ENCODE measurements around the gene CREBL2. TPM values are rescaled to one million over a fixed set of nuclear protein-coding genes. Genes with fewer than 3 reads are reported as not detected.

CREBL2 gene
- total and polyA plus RNA-seq, 2 of the 13 experiments (the other 11 are each of a cell fraction or from before 2014, with no cell fraction given): 6.9 to 8.4 TPM

DNA sequence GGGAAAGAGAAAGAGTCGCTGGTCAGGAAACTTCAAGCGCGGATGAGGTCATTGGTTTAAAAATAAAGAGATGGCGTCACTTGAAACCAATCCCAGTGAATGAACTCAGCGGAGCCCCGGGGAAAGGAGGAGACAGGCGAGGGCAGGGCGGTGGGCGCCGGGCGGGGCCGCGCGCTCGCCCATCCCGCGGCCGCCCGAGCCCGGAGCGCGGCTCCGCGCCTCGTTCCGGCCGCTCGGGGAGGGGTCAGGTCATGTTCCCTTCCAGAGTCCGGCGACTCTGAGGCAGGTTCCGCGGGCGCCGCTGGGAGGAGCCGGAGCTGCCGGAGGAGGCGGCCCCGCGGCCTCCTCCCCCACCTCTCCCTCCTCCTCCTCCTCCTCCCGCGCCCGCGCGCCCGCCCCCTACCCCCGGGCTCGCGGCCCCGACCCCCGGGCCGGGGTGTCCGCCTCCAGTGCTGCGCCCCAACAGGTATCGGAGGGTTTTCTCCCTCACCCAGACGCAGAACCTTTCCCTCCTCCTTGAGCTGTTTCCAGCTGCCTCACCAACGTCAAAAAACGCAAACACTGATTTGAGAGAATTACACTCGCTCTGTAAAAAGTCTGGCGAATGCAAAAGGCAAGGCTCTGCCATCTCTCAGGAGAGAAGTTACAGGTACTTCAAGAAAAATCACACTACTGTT lies 49.0 kb upstream of the CREBL2 start, which contains the start of gene DUSP16 (continued):
- TF ChIP-seq RARG (CRISPR knock-in tag; IDR thresholded peaks at IDR 0.05; ENCODE audit: low read depth) (no peak), JUNB (CRISPR knock-in tag; IDR thresholded peaks at IDR 0.05; ENCODE audit: borderline replicate concordance) (no peak), SMYD3 (CRISPR knock-in tag; IDR thresholded peaks at IDR 0.05) (no peak), ERF (CRISPR knock-in tag; IDR thresholded peaks at IDR 0.05) (no peak), ZNF547 (CRISPR knock-in tag; IDR thresholded peaks at IDR 0.05) (no peak), ZNF234 (CRISPR knock-in tag; conservative IDR thresholded peaks at IDR 0.05) (no peak), ZNF550 (CRISPR knock-in tag; IDR thresholded peaks at IDR 0.05; ENCODE audit: borderline replicate concordance) (no peak), CBX2 (IDR thresholded peaks at IDR 0.05; ENCODE audit: low read depth, low read length) (no peak), CBX2 (CRISPR knock-in tag; IDR thresholded peaks at IDR 0.05; ENCODE audit: low read depth) (no peak), TRIM24 (CRISPR knock-in tag; IDR thresholded peaks at IDR 0.05) (no peak), NFATC3 (CRISPR knock-in tag; IDR thresholded peaks at IDR 0.05) (no peak), KLF12 (CRISPR knock-in tag; IDR thresholded peaks at IDR 0.05; ENCODE audit: borderline replicate concordance) (no peak), GATAD1 (CRISPR knock-in tag; IDR thresholded peaks at IDR 0.05) (no peak), TBP (CRISPR knock-in tag; IDR thresholded peaks at IDR 0.05) (no peak), ZNF749 (CRISPR knock-in tag; IDR thresholded peaks at IDR 0.05; ENCODE audit: borderline replicate concordance) (no peak), WIZ (CRISPR knock-in tag; IDR thresholded peaks at IDR 0.05) (no peak), KDM6A (CRISPR knock-in tag; IDR thresholded peaks at IDR 0.05; ENCODE audit: low read depth) (no peak), MZF1 (CRISPR knock-in tag; IDR thresholded peaks at IDR 0.05; ENCODE audit: borderline replicate concordance) (no peak)
- TF ChIP-seq, protein P1, sequence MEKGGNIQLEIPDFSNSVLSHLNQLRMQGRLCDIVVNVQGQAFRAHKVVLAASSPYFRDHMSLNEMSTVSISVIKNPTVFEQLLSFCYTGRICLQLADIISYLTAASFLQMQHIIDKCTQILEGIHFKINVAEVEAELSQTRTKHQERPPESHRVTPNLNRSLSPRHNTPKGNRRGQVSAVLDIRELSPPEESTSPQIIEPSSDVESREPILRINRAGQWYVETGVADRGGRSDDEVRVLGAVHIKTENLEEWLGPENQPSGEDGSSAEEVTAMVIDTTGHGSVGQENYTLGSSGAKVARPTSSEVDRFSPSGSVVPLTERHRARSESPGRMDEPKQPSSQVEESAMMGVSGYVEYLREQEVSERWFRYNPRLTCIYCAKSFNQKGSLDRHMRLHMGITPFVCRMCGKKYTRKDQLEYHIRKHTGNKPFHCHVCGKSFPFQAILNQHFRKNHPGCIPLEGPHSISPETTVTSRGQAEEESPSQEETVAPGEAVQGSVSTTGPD (CRISPR knock-in tag; IDR thresholded peaks at IDR 0.05): no peak
- TF ChIP-seq, protein P2, sequence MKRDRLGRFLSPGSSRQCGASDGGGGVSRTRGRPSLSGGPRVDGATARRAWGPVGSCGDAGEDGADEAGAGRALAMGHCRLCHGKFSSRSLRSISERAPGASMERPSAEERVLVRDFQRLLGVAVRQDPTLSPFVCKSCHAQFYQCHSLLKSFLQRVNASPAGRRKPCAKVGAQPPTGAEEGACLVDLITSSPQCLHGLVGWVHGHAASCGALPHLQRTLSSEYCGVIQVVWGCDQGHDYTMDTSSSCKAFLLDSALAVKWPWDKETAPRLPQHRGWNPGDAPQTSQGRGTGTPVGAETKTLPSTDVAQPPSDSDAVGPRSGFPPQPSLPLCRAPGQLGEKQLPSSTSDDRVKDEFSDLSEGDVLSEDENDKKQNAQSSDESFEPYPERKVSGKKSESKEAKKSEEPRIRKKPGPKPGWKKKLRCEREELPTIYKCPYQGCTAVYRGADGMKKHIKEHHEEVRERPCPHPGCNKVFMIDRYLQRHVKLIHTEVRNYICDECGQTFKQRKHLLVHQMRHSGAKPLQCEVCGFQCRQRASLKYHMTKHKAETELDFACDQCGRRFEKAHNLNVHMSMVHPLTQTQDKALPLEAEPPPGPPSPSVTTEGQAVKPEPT (CRISPR knock-in tag; IDR thresholded peaks at IDR 0.05; ENCODE audit: low read depth): no peak
- TF ChIP-seq, protein P3, sequence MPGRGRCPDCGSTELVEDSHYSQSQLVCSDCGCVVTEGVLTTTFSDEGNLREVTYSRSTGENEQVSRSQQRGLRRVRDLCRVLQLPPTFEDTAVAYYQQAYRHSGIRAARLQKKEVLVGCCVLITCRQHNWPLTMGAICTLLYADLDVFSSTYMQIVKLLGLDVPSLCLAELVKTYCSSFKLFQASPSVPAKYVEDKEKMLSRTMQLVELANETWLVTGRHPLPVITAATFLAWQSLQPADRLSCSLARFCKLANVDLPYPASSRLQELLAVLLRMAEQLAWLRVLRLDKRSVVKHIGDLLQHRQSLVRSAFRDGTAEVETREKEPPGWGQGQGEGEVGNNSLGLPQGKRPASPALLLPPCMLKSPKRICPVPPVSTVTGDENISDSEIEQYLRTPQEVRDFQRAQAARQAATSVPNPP (CRISPR knock-in tag; IDR thresholded peaks at IDR 0.05): no peak
- TF ChIP-seq, protein P4, sequence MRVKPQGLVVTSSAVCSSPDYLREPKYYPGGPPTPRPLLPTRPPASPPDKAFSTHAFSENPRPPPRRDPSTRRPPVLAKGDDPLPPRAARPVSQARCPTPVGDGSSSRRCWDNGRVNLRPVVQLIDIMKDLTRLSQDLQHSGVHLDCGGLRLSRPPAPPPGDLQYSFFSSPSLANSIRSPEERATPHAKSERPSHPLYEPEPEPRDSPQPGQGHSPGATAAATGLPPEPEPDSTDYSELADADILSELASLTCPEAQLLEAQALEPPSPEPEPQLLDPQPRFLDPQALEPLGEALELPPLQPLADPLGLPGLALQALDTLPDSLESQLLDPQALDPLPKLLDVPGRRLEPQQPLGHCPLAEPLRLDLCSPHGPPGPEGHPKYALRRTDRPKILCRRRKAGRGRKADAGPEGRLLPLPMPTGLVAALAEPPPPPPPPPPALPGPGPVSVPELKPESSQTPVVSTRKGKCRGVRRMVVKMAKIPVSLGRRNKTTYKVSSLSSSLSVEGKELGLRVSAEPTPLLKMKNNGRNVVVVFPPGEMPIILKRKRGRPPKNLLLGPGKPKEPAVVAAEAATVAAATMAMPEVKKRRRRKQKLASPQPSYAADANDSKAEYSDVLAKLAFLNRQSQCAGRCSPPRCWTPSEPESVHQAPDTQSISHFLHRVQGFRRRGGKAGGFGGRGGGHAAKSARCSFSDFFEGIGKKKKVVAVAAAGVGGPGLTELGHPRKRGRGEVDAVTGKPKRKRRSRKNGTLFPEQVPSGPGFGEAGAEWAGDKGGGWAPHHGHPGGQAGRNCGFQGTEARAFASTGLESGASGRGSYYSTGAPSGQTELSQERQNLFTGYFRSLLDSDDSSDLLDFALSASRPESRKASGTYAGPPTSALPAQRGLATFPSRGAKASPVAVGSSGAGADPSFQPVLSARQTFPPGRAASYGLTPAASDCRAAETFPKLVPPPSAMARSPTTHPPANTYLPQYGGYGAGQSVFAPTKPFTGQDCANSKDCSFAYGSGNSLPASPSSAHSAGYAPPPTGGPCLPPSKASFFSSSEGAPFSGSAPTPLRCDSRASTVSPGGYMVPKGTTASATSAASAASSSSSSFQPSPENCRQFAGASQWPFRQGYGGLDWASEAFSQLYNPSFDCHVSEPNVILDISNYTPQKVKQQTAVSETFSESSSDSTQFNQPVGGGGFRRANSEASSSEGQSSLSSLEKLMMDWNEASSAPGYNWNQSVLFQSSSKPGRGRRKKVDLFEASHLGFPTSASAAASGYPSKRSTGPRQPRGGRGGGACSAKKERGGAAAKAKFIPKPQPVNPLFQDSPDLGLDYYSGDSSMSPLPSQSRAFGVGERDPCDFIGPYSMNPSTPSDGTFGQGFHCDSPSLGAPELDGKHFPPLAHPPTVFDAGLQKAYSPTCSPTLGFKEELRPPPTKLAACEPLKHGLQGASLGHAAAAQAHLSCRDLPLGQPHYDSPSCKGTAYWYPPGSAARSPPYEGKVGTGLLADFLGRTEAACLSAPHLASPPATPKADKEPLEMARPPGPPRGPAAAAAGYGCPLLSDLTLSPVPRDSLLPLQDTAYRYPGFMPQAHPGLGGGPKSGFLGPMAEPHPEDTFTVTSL (CRISPR knock-in tag; IDR thresholded peaks at IDR 0.05; ENCODE audit: borderline replicate concordance): no peak

Measured in HepG2 (cell line).